GM12864 (cell line): ENCODE measurements around the gene MTIF3.

ENCODE experiments used
- DNase-seq: peaks from one replicate; pipeline ENCODE4 v3.0.0-alpha.2; 2011; ENCODE audit warnings: low read depth
- H3K4me3 ChIP-seq: 2 replicates; pipeline ENCODE4 v1.5.1; 2011; ENCODE audit warnings: mild to moderate bottlenecking, low read depth, low read length, control low read depth
- CTCF ChIP-seq: IDR thresholded peaks from 2 replicates; pipeline ENCODE4 v1.5.1; 2011; ENCODE audit warnings: low read depth, mild to moderate bottlenecking, moderate library complexity, low read length, control low read depth, inconsistent platforms; ENCODE audit errors: missing control alignments

Gene MTIF3

GRCh38 chr13:27461940-27462584 is 11.7 kb upstream of the MTIF3 start:
- H3K4me3 ChIP-seq = no peak overlapping the region
- no peak for TF ChIP-seq CTCF
- no peak for DNase-seq

- DNase-seq = no peak
- TF ChIP-seq CTCF = no peak
- peak overlapping the region; percentile 37; the same call in 1 of the 2 replicates for H3K4me3 ChIP-seq
Observed at GRCh38 chr13:27455331-27455855, 5.0 kb upstream of the MTIF3 start.

- TF ChIP-seq CTCF = no peak
- H3K4me3 ChIP-seq = peak overlapping the region; percentile 72
- no peak for DNase-seq
Observed at GRCh38 chr13:27450921-27451471, 632 bp upstream of the MTIF3 start.

GRCh38 chr13:27449081-27449603 is 1.2 kb downstream of the MTIF3 start:
- TF ChIP-seq CTCF = no peak
- H3K4me3 ChIP-seq = peak overlapping the region; percentile 72
- DNase-seq = no peak

- TF ChIP-seq CTCF = no peak
- H3K4me3 ChIP-seq = no peak overlapping the region
- no peak for DNase-seq
Observed at GRCh38 chr13:27448308-27448707, 2.1 kb downstream of the MTIF3 start.

- TF ChIP-seq CTCF = no peak
- H3K4me3 ChIP-seq = peak overlapping the region; percentile 5; the same call in 1 of the 2 replicates
- no peak for DNase-seq
Observed at GRCh38 chr13:27446986-27447583, 3.3 kb downstream of the MTIF3 start.
